ENCODE measurements around the gene RABGAP1L. TPM values are rescaled to one million over a fixed set of nuclear protein-coding genes. Genes with fewer than 3 reads are reported as not detected.
"Not testable (repeated sequence)": the region's sequence is repeated elsewhere in the genome, so short reads cannot be mapped to it uniquely, and the experiment has no call there.

RABGAP1L gene
- total RNA-seq, 1 donor from 2014 or later = 79.2 TPM

DNA sequence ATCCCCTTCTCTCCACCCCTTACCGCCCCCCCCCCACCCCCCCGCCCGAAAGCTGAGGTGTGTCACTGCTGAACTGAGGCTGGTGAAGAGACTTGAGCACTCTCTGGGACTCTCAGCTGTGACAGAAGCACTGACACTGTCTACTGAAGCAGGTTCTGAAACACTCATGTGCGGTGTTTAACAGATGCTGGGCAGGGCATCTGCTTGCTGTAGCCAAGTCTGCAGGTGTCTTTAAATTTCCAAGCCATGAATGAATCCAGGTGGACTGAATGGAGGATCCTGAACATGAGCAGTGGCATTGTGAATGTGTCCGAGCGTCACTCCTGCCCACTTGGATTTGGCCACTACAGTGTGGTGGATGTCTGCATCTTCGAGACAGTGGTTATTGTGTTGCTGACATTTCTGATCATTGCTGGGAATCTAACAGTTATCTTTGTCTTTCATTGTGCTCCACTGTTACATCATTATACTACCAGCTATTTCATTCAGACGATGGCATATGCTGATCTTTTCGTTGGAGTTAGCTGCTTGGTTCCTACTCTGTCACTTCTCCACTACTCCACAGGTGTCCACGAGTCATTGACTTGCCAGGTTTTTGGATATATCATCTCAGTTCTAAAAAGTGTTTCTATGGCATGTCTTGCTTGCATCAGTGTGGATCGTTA lies 288.7 kb downstream of the RABGAP1L start, which contains the start of gene GPR52:
Gene GPR52 (plus strand): TSS at position 99 of the 665 bp plus-strand sequence. CDS start 148 bp downstream, at position 247.
- no peak for DNase-seq (ENCODE audit: low read depth)

DNA sequence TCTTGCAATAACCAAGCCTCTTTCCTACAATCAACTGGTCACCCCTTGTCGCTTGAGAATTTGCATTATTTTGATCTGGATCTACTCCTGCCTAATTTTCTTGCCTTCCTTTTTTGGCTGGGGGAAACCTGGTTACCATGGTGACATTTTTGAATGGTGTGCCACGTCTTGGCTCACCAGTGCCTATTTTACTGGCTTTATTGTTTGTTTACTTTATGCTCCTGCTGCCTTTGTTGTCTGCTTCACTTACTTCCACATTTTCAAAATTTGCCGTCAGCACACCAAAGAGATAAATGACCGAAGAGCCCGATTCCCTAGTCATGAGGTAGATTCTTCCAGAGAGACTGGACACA lies 289.2 kb downstream of the RABGAP1L start:
- DNase-seq (ENCODE audit: low read depth) = no peak

DNA sequence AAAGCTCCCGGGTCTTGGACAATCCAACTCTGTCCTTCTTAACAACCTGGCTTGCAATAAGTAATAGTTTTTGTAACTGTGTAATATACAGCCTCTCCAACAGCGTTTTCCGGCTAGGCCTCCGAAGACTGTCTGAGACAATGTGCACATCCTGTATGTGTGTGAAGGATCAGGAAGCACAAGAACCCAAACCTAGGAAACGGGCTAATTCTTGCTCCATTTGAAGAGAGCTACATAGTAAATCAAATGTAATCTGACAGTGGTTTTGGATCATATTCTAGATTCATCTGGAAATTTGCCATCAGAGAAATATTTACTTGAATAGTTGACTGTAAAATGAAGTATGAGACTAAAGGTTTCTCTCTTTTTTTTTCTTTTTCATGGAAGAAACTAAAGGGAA lies 289.7 kb downstream of the RABGAP1L start:
- no peak for DNase-seq (ENCODE audit: low read depth)

DNA sequence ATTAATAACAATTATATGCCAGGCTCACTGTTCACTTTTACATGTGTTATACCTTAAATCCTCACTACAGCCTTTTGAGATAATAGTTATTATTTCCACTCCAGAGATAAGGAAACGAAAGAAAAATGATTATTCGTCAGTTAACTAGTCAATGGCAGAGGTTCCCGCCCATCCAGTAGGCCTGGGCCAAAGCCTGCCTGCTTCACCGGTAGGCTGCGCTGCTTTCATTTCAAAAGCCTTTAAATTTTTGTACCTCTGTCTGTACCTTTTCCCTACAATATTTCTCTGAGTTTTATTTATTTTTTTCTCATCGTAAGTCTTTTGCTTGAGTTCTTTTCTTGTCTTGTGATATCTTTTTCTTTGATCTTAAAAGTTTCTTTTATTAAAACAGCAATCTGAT lies 292.1 kb downstream of the RABGAP1L start:
- DNase-seq (ENCODE audit: low read depth) = no peak

DNA sequence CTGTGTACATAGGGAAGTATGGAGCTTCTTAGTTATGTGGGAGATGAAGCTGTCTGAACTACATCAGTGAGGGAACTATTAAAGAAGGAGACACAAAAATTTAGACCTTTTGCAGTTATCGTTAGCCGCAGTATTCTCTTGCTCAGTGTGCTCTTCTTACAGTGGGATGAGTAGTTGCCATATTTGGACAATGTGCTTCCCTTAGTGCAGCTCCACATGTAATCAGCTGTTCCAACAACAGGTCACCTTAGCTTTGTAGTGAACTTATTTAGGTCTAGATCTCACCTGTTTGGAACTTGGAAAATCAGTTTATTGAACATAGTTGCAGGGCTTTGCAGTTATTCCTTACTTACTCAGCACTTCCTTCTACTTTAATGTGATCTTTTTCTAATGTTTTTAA lies 306.5 kb downstream of the RABGAP1L start:
- no peak for DNase-seq (ENCODE audit: low read depth)

DNA sequence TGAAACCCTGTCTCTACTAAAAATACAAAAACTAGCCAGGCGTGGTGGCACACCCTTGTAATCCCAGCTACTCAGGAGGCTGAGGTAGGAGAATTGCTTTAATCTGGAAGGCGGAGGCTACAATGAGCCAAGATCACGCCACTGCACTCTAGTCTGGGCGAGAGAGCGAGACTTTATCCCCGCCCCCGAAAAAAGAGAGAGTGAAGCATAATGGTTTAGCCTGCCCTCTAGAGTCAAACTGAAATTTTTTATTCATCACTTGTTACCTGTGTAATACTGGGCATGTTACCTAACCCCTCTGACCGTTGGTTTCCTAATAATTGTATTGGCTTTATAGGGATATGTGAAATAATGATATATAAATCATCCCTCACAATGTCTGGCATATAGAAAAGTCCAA lies 307.3 kb downstream of the RABGAP1L start:
- no peak for DNase-seq (ENCODE audit: low read depth)

DNA sequence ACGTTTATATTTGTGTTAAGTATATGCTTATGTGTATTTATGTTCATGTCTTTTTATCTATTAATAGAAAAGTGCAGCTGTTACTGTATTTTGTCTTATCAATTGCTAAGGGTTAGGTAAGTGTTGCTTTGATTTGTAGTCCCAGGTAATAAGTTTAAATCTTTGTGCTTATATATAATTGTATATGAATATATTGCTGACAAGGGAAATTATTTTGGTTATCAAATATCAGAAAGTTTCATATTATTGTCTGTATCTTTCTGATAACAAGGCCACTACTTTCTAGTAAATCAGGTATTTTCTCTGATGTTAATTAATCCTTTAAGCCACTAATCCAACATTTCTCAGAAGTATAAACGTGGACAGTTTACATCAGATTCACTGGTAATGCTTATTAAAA lies 309.7 kb downstream of the RABGAP1L start:
- DNase-seq (ENCODE audit: low read depth) = no peak

DNA sequence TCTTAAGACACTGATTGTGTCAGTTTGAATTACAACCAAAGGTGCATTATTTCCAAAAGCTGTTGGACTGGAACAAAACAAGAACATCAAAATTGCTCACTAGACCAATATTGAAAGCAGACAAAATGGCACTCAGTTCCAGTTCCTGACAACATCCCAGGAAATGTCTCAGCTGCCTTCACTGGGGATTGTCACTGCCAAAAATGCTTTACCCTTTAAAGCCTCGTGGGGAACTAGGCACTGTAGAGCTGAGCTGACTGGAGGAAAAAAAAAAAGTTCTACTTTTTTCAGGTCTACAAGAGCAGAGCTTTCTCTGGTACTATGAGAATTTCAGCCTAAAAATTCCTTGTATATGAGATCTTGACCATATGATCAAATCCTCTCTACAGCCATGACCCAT lies 310.4 kb downstream of the RABGAP1L start:
- DNase-seq (ENCODE audit: low read depth) = no peak

DNA sequence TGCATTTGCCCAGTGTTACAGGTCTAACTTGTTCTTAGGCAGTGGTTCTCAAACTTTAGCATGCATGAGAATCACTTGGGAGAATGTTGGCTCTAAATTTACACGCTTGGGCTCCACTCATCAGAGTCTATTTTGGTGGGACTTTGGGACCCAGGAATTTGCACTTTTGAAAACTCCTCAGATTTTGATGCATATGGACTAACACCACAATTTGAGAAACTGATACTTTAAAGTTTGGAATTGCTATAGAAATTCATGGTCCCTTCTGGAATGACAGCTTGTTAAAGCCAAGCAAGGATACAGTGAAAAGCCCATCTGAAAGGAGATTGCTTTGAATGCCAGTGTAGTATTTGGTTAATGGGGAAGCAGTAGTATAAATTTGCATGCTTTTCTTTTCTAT lies 320.0 kb downstream of the RABGAP1L start:
- DNase-seq (ENCODE audit: low read depth) = no peak

DNA sequence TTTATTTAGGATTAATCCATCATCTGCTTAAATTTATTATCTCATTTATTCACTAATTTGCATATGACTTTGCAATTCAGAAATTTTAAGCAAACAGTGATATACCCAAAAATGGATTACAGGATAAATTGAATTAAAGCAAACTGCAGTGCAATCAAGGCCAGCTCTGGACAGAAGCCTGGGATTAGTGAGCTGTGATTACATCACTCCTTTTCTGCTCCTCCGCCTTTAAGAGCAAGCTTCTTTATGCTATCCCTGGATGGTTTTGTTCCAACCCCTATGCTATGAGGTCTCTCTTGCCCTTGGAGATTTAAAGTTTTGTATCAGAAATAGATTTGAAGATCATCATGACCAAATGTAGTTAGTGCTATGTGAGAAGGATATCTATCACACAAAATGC lies 321.0 kb downstream of the RABGAP1L start:
- DNase-seq (ENCODE audit: low read depth) = no peak

DNA sequence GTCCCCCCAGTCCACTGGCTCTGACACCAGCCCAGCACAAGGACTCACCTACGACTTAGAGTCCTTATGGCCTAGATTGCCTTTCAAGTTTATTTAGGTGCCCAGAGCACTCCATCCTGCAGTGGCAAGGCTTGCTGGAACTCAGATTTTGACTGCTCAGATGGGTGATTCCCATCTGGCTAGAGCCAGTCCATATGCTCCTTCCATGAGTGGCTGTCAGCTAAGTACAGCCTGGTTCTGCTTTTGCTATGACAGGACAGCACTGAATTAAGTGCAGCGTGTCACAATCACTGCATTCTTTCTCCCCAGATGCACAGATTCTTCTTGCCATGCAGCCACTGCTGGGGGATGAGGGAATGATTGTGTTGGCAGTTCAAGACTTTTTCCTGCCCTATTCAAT lies 332.3 kb downstream of the RABGAP1L start:
- DNase-seq (ENCODE audit: low read depth) = no peak

DNA sequence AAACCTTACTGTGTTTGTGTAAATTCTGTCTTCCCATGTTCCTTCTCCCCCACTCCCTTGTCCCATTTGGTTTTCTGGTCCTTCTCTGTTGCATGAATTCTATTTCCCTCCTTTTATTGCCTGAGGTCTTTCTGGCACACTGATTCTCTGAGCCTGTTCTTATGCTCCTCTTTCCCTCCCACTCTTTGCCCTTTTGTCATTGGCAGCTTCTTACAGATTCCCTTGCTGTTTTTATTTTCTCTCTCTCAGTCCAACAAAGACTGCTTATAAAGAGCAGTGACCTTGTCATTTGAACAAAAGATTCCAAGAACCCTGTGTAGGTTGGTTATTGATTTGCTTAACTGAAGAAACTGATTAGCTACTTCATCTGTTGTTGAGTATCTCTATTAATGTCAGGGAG lies 338.2 kb downstream of the RABGAP1L start:
- DNase-seq (ENCODE audit: low read depth) = peak; percentile 19

DNA sequence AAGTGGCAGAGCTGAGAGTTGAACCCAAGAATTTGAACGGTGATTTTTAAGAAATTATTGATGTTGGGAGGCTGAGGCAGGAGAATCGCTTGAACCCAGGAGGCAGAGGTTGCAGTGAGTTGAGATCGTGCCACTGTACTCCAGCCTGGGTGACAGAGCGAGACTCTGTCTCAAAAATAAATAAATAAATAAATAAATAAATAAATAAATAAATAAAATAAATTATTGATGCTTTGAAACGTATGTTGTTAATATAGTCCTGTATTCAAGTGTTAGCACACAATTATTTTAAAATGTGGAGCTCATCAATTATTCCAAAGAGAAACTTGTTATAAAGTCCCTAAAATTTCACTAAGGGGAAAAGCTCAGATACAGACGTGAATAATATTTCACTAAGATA lies 357.4 kb downstream of the RABGAP1L start:
- DNase-seq (ENCODE audit: low read depth) = not testable (repeated sequence)

DNA sequence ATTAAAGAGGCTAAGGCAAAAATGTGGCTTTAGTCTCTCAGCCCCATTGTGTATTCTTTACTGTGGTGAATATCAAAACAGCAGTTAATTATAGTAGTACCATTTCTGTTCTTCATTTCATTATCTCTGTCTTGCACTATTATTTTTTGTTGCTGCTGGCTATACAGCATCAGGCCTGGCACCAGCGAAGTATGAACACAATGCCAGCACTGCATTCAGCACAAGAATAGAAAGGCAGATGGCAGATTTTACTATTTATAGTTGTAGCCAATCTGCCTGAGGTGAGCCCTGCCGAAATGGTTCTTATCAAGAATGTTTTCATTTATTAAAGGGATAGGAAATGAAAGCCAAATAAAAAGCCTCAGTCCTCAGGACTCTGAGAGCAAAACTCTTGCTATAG lies 360.5 kb downstream of the RABGAP1L start:
- DNase-seq (ENCODE audit: low read depth) = no peak

DNA sequence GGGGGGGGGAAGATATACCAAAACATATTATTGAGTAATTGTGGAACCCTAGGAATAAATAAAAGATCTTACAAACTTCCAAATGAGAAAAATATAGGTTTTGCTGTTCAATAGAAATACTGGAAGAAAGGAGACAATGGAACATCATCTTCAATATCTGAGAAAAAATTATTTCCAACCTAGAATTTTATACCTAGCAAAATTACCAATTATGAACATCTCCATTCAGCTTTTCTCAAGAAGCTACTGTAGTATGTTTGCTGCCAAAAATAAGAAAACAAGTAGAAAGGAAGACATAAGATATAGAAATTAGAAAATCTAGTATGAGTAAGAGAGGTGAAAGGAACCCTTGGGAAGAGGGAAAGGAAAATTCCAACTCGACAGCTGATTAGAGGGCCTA lies 372.4 kb downstream of the RABGAP1L start:
- DNase-seq (ENCODE audit: low read depth) = no peak

DNA sequence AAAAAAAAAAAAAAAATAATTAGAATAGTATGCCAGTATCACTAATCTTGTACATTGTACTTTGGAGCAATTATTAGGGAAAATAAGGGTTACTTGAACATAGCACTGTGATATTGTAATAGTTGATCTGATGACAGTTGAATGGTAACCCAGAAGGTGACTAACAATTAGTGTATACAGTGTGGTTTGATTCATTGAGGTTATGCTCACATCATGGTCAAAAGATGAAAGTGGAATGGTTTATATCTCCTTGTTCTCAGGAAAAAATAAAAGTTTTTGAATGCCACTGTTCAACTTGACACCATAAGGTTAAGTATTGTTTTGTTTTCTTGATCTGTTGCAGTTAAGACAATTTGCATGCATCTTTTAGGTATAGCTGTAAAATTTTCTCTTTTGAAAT lies 375.5 kb downstream of the RABGAP1L start:
- DNase-seq (ENCODE audit: low read depth) = peak; percentile 63

DNA sequence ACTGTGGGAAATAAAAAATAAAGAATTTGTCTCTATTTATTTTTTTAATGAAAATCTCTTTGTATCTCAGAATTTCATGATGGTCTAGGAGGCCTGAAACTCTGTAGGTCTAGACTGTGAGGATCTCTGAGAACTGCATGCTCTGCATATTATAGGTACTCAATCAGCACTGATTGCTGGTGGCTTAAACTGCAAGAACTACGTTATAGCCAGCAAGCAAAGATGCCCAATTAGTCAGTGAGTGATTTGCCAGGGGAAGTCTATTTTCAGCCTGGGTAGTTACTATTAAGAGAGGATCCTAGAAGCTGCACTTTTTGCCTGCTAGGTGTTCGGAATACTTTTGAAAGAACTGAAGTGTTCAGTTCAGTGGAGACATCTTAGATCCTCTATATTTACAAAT lies 375.9 kb downstream of the RABGAP1L start:
- DNase-seq (ENCODE audit: low read depth) = peak; percentile 16

DNA sequence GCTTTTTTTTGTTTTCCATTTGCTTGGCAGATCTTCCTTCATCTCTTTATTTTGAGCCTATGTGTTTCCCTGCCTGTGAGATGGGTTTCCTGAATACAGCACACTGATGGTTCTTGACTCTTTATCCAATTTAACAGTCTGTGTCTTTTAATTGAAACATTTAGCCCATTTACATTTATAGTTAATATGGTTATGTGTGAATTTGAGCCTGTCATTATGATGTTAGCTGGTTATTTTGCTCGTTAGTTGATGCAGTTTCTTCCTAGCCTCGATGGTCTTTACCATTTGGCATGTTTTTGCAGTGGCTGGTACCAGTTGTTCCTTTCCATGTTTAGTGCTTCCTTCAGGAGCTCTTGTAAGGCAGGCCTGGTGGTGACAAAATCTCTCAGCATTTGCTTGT lies 384.1 kb downstream of the RABGAP1L start:
- not testable (repeated sequence) for DNase-seq (ENCODE audit: low read depth)

DNA sequence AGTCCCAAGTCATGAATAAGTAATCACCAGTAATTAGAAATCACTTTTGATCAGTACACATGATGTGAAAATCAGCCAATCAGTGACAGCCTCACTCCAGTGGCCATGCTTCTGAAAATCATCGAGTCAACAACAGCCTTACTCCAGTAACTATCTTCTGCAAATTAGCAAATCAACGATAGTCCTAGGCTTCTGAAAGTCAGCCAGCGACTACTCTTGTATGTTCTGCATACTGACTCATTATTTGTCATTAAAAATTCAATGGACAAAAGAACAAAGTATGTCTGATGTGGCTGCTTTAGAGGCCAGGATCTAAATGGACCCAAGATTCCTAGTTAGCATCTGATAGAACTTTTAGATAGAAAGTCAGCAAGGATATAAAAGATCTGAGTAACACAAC lies 391.0 kb downstream of the RABGAP1L start:
- DNase-seq (ENCODE audit: low read depth) = peak; percentile 52

DNA sequence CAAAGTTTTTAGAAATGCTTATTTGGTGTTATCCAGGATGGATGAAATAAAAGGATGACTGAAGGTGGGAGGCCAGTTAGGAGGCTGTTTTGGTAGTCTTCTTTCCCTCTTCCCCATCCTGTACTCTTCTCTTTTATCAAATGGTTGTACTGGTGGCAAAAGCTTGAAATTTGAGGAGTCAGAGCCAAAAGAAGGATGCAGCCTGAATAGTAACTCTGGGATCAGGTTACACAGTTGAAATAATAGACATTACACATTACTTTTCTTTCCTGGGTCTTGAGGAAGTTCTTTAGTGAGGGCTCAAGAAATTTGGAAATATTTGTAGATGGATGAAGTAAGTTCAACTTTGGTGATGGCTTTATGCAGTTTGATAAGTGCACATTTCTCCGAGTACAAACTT lies 397.1 kb downstream of the RABGAP1L start:
- DNase-seq (ENCODE audit: low read depth) = no peak

DNA sequence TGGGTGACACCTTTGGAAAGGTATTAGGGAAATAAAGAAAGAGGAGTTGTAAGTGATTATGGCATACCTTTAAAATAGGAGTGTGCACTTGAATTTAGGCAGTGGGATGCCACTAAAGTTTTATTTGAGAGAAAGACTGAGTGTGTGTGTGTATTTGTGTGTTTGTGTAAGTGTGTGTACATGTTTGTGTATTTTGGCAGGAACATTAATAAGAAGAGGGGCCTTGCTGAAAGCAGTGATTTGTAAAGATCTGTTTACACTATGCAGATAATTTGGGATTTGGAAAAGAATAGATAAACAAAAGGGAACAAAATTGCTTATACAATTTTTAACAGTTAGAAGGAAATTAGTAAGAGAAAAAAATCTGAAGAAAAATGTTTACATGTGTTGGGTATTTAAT lies 409.2 kb downstream of the RABGAP1L start:
- no peak for DNase-seq (ENCODE audit: low read depth)

DNA sequence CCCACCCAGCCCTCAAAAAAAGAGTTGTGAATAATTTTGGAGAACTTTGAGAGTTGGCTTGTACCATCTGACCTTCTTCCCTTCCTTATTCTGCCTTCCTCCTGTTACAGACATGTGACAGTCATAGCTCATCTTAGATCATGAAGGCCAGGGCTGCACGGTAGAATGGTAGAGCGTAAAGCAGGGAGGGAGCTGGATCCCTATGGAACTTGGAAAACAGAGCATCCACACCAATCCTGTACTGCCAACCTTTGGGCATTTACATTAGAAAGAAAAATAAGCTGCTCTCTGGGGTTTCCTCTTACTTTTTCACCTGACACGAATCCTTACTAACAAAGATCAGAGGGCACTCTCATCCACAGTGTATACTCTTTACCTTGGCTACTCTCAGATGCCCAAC lies 409.9 kb downstream of the RABGAP1L start:
- DNase-seq (ENCODE audit: low read depth) = no peak

DNA sequence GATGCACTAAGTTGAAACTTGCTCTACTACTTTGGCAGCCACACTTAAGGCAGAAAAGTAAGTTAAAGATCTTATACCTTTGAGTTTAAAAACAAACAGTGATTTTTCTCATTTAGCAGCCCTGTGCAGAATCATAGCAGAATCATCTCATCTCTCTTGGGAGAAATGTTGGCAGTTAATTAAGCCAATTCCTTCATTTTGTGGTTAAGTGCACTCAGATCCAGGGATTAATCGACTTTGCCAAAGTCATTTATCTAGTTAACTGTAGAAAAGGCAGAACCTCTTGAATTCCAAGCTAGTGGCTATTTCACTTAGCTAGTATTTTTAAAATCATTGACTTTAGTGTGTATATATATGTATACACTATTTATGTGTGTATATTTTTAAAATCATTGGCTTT lies 413.5 kb downstream of the RABGAP1L start:
- DNase-seq (ENCODE audit: low read depth) = no peak

DNA sequence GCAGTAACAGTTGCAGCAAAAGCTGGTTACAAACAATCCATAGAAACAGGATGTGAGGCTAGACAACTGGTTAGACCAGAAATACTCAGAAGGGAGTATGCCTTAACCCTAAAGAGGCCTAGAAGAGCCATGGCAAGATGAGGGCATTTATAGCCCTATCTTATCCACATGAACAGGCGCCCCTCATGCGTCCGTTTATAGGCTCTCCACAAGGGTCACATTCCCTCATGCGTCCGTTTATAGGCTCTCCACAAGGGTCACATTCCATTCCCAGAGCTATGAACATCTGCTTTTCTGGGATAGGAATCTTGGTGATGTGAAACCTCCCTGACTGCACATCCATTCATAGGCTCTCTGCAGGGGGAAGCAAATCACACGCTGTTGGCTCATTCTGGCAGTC lies 416.8 kb downstream of the RABGAP1L start:
- DNase-seq (ENCODE audit: low read depth) = not testable (repeated sequence)

Measured in renal cortical epithelial cell (primary cell).